MM.1S (cell line): Measurements from ENCODE around the gene CFAP99.
"Not testable (repeated sequence)": the region's sequence is repeated elsewhere in the genome, so short reads cannot be mapped to it uniquely, and the experiment has no call there.

Experiments
- CTCF ChIP-seq: fragments of 300-600 bp; sonication (generic); IDR thresholded peaks from 2 replicates; pipeline ENCODE4 v1.5.1; 2016; ENCODE audit warnings: antibody characterized with exemption, low read length, mixed read lengths
- EZH2 ChIP-seq: fragments of 300-600 bp; sonication (generic); optimal IDR thresholded peaks from 2 replicates; pipeline ENCODE3; 2017; ENCODE audit warnings: low read depth, mild to moderate bottlenecking, antibody characterized with exemption, low read length, mixed read lengths
- EZH2phosphoT487 ChIP-seq: fragments of 300-600 bp; sonication (generic); IDR thresholded peaks from 2 replicates; pipeline ENCODE4 v1.6.1; 2018; ENCODE audit warnings: antibody characterized with exemption, low read length

GRCh38 chr4:2383220-2383631 is 35.5 kb upstream of the CFAP99 start:
- TF ChIP-seq CTCF, EZH2, EZH2phosphoT487: not testable (repeated sequence)
